D721Med (cell line): ENCODE measurements around the gene PKN1.

Experiments used
- DNase-seq: peaks from one replicate; pipeline ENCODE4 v3.0.0; 2011; ENCODE audit warnings: low spot score; ENCODE audit not compliant: insufficient read length
- FAIRE-seq: peaks from 2 replicates; lab custom pipeline; 2011; peaks lifted over from hg19 to GRCh38; lab: Jason Lieb, UNC
- CTCF ChIP-seq: IDR thresholded peaks from 2 replicates; pipeline ENCODE4 v1.5.1; 2012; ENCODE audit warnings: mild to moderate bottlenecking, control low read depth; ENCODE audit not compliant: insufficient read depth; ENCODE audit errors: missing control alignments

Gene PKN1

GRCh38 chr19:14435320-14436050 is 2.4 kb downstream of the PKN1 start:
- no peak for DNase-seq
- FAIRE-seq: no peak
- no peak for TF ChIP-seq CTCF

- FAIRE-seq (no peak), DNase-seq (no peak)
- no peak for TF ChIP-seq CTCF
Measured at GRCh38 chr19:14437578-14438140, 4.6 kb downstream of the PKN1 start.

GRCh38 chr19:14439014-14439413 is 5.9 kb downstream of the PKN1 start:
- FAIRE-seq: no peak
- DNase-seq: no peak
- no peak for TF ChIP-seq CTCF

GRCh38 chr19:14440049-14440448 is 6.9 kb downstream of the PKN1 start:
- no peak for TF ChIP-seq CTCF
- FAIRE-seq: no peak

GRCh38 chr19:14441041-14441938 is 8.2 kb downstream of the PKN1 start:
- DNase-seq: no peak
- FAIRE-seq: no peak
- TF ChIP-seq CTCF: no peak

More at GRCh38 chr19:14440049-14440448, 6.9 kb downstream of the PKN1 start:
- no peak for DNase-seq

- no peak for TF ChIP-seq CTCF
- DNase-seq: no peak
- no peak for FAIRE-seq
Measured at GRCh38 chr19:14442891-14443631, 10.0 kb downstream of the PKN1 start.
